SKM-1 (cell line): ENCODE data around the gene ARHGAP30.

ENCODE experiments used
- DNase-seq: peaks from one replicate; lab custom pipeline; 2025; ENCODE audit not compliant: unreplicated experiment; lab: John Stamatoyannopoulos, UW

Gene ARHGAP30

DNA sequence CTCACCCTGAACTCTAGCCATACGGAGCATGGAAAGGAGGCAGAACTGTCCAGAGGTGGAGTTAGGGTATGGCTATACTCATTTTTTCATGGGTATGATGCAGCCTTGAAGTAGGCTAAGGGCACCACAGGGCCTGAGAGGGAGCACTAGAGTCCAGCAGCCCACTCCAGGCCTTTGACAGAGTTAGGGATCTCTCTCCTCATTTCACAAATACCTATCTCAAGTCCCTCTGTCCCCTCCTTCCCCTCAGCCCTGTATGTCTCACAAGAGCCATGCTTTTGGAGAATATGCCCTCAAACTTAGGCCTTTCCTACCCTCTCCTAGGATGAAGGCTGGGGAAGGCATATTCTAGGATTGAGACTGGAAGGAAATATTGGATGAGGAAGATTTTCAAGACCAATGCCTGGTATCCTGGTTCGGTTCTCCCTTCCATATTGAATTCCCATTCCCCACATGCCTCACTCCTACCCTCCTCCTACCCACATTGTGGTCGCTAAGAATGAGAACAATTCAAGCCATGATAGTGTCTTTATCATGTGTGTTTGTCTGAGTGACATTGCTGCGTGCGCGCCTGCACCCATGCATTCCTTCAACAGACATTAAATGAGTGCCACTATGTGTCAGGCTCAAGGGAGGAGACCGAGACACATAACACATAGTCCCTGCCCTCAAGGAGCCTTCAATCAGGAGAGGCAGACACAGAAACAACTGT is 22.3 kb upstream of the ARHGAP30 start:
- no peak for DNase-seq

- no peak for DNase-seq
These were observed 21.4 kb upstream of the ARHGAP30 start for GRCh38 chr1:161091093-161091492.

DNA sequence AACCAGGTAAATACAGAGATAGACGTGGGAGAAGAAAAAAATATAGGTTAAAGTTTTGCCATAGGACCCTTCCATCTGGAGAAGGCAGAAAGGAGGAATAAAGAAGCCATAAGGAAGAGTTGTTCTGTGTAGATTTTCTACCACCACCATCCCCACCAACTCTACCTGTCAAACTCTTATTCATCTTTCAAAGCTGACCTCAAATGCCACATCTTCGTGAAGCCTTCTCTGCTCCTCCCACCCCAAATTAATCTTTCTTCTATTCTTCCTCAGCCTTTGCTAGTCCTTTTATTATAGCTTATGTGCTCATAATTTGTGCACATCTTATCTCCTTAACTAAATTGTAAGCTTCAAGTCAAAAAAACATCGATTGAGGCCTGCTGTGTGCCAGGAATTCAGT is 20.9 kb upstream of the ARHGAP30 start:
- no peak for DNase-seq

GRCh38 chr1:161089938-161090337 is 20.2 kb upstream of the ARHGAP30 start:
- no peak for DNase-seq

DNA sequence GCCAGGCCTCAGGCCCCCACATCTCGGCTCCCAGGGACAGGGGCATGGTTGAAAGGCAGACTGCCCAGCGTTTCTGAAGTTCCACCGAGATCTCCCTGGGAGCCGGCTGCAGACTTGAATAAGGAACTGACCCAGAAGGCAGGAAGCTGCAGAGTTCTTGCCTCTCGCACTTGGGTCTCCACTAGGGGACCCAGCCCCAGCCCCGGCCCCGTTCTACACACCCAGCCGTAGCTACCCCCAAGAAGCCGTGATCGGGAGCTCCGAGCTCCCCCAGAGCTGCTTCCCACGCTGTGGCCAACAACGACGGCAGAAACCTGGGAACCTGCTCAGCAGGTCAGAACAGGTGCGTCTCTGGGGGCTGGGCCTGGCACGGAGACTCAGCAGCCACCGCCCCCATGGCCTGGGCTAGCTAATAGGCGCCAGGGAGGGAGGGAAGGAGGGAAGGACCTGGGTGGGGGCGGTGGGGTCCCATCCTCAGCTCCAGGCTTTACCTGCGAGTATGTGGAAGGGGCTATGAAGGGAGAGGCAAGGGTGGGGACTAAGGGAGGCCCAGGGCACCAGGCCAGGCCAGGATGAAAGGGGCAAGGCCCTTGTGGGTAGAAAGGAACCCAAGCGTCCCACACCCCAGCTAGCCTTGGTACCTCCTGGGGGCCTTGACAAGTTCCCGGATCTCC is 19.7 kb upstream of the ARHGAP30 start, which contains the start of gene NECTIN4:
NECTIN4 (minus strand) TSS at position 308 of the 674 bp plus-strand sequence; CDS start at position 46, 262 bp downstream.
- no peak for DNase-seq

GRCh38 chr1:161088587-161089110 is 19.0 kb upstream of the ARHGAP30 start:
- DNase-seq = no peak

DNA sequence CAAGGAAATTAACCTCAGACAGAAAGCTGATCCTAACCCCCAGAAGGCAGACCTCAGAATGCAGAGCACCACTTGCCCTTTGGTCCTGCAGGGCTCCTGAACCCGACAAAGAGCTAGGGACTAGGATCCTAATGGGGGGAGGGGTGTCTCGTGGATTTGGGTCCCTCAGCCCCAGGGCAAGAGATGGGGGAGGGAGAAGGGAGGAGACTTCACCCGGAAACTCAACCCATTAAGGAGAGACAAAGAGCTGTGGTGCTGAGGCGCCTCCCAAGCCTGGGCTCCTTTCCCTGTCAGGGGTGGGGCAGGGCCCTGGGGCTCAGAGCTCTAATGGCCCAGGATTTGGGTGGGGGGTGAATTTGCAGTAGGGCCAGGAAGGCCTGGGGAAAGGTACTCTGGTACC is 16.8 kb upstream of the ARHGAP30 start:
- DNase-seq = no peak

- DNase-seq = no peak
These were observed 15.5 kb upstream of the ARHGAP30 start for GRCh38 chr1:161085165-161085564.

DNA sequence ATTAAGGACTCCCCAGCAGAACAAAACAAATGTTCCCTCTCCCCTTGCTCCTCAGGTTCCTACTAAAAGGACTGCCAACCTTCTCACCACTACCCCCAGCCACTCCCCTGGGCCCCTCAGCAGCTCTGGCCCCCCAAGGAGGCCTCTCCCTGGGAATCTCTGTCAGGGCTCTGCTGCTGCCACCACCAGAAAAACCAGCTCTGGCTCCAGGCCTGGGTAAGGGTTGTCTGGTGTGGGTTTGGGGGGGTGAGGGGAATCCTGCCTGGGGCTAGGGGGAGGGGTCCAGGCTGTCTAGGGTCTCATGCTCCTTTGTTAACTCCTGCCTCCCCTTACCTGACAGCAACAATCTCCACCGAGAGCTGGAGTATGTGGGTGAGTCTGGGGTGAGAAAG is 14.9 kb upstream of the ARHGAP30 start:
- no peak for DNase-seq

DNA sequence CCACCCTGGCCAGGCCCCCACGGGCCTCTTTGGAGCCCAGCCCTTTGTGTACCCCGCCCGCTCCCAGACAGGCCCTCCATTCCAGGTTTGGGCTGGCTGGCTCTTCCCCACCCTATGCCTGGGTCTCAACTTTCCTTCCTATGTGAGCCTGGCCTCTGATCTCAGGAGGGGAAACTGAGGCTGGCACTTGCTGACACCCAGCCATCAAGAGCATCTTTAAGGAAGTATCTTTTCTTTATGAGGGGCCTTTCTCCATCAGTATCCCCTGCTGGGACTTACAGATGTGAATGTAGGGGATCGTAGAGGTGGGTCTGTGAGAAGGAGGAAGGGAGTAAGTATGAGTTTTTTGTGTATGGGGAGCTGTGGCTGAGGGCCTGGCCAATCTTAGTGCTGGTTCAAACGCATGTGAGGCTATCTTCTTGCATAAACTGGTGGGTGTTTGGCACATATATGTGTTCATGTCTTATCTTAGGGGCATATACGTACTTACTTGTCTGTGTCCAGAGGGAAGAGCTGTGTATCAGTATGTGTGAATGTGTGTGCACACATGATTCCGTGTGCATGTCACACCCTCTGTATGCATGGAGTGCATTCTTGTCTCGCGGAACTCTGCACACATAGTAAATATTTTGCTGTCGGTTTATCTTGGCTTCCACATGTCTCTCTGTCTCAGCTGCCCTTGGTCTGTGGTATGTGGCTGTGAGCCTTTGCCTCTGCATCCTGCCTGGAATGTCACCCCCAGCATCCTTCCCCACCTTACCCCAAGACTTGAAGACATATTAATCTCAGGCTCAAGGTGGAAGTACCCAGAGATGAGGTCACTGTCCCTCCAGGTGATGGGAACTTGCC is 14.3 kb upstream of the ARHGAP30 start:
- peak; percentile 34 for DNase-seq

DNA sequence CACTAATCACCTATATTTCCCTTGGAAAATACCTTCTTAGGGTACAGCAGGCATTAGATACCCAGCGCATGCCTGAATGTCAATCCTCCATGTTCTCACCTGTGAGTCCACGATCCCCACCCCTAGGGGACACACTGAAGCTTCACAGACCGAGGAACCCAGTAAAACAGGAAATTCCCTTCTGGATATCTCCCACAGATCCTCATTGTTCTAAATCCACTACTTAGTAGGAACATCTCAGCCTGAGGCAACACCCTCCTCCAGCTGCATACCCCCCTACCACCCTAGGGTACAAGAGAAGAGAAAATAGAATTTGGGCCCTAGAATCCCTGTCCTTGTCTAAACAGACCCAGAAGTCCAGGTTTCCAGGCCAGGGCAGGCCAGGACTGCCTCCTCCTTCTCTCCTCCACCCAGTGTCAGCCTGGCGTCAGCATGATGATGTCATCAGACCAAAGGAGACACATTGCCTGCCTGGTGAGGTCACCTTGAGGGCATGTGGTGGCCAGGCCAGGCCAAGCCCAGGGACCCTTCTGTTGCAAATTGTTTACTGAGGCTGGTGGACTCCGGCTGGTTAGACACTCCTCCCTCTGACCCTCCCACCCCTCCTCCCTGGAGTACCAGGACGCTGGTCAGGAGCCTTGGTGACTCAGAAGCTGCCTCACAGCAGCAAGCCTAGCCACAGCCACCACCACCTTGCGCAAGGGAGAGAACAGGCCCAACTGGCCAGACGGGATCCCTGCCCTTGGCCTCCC is 13.5 kb upstream of the ARHGAP30 start:
- peak; percentile 91 for DNase-seq

GRCh38 chr1:161082483-161082882 is 12.8 kb upstream of the ARHGAP30 start:
- DNase-seq = no peak

- no peak for DNase-seq
These were observed 11.8 kb upstream of the ARHGAP30 start for GRCh38 chr1:161081519-161081918.

GRCh38 chr1:161080441-161081405 is 11.0 kb upstream of the ARHGAP30 start:
- DNase-seq = no peak

DNA sequence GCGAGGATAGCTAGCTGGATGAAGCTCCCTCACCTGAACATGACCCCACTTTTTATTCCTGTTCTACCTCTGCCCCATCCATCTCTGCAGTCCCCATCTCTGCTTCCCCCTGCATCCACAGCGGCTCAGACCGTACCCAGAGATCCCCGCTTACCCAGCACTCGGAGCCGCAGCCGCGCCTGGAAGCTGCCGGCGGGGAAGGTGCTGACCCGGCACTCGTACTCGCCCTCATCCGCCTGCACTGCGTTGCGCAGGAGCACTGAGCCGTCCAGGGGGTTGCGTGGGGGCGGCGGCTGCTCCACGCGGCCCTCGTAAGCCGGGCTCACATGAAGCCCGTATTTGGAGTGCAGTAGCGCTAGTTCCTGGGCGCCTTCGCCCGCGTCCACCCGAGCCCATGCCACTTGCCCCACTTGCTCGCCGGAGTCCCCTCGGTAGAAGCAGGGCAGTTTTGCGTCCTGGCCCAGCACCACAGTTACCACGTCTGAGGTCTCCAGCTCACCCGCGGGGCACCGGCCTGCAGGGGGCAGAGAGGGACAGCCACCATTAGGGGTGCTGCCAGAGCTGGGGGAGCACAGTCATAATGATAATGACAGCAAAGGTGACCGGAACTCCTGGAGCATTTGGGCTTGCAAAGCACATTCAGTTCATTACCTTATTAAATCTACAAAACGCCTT is 9.9 kb upstream of the ARHGAP30 start:
- DNase-seq = no peak

- no peak for DNase-seq
These were observed 7.7 kb upstream of the ARHGAP30 start for GRCh38 chr1:161077426-161077825.

DNA sequence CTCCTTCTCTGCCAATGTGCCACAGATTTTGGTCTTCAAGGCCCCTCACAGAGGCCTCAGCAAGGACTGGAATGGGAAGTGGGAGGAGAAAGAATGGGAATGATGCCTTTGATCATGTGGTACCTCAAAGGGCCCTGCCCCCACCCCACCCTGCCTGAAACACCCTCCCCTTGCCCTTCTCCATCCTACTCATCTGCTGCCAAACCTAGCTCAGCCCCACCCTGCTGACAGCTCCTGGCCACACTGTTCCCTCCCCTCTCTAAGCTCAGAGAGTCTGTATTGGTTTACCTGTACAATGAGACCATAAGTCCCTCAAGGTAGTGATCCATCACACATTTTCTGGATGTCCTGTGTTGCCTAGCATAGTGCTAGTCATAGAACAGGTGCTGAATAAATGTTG is 6.7 kb upstream of the ARHGAP30 start:
- no peak for DNase-seq

GRCh38 chr1:161074676-161075368 is 5.1 kb upstream of the ARHGAP30 start:
- no peak for DNase-seq
